GM10847 (cell line): ENCODE measurements around the gene OR10T2.

Source experiments
- POLR2A ChIP-seq: IDR thresholded peaks from 2 replicates; pipeline ENCODE4 v1.6.1; 2011; ENCODE audit not compliant: insufficient read length; ENCODE audit errors: extremely low read depth

The OR10T2 gene

GRCh38 chr1:158398818-158399514 lies at the start of gene OR10T2:
TSS of gene OR10T2 (minus strand) at chr1:158399466. CDS start at chr1:158399466, 0 bp downstream.
- TF ChIP-seq POLR2A: no peak

DNA sequence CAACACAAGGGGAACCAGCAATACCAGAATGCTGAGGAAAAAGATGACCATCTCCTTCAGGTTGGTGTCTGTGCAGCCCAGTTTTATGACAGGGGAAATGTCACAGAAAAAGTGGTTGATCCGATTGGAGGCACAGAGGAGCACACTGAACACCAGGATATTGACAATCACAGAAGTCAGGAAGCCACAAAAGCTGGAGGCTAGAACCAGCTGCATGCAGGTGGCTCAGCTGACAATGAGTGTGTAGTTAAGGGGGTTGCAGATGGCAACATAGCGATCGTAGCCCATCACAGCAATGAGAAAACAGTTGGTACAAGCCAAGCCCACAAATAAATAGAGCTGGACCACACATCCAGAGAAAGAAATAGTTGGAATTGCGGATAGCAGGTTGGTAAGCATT lies 46.1 kb upstream of the OR10T2 start:
- TF ChIP-seq POLR2A: no peak

DNA sequence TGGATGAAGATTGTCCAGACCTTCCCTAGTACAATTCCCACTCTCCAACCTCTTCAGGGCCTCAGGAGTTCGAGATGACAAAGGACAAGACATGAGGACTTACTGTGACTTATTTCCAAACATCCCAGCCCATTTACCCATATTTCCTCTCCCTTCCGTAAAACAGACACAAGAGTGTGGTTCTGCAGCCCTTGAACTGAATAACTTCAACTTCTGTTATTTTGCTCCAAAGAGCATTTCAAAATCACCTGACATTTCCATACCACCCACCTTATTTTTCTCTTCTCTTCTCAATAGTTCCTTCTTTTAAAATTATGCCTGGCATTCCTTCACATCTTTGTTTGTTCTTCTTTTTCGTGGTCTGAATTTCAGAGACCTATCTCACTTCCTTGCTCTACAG lies 35.5 kb upstream of the OR10T2 start:
- no peak for TF ChIP-seq POLR2A

- no peak for TF ChIP-seq POLR2A
Observed at GRCh38 chr1:158426137-158426536, 26.9 kb upstream of the OR10T2 start, which contains the start of gene OR10K2. TSS of gene OR10K2 (minus strand) at chr1:158426237. CDS start at chr1:158420866, 5,371 bp downstream.

GRCh38 chr1:158425027-158425426 lies 25.8 kb upstream of the OR10T2 start:
- no peak for TF ChIP-seq POLR2A

DNA sequence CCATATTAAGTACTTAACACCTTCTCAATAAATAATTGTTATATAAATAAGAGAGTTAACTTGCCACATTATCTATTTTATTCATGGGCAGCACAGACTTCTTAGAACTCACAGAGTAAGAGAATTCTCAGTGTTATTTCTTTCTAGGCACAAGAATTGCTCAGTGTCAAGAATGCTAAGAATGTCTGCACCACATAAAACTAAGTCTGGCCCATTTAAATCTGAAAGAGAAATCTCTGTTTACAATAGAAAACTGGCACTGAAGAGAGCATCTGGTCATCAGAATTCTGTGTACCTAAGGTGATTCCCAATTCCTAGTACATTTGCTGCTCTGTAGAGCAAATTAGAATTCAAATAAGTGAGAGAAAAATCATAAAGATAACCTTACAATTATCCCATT lies 22.9 kb upstream of the OR10T2 start:
- no peak for TF ChIP-seq POLR2A

DNA sequence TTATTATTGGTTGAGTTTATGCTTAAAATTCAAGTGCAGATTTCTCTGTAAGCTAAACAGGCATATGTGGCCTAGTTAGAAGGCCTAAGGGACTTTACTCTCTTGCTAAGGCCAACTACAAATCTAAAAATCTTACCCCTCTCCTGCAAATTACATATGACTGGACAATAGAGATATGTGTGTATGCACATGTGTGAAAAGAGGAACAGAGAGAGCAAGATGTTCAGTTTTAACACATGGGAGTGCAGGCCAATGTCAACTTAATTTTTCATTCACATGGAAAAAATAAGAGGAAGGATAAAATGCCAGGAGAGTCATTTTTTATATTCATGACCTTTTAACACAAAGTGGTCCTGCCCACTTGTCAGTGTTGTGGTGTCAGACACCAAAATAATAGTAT lies 18.3 kb upstream of the OR10T2 start:
- TF ChIP-seq POLR2A: no peak

DNA sequence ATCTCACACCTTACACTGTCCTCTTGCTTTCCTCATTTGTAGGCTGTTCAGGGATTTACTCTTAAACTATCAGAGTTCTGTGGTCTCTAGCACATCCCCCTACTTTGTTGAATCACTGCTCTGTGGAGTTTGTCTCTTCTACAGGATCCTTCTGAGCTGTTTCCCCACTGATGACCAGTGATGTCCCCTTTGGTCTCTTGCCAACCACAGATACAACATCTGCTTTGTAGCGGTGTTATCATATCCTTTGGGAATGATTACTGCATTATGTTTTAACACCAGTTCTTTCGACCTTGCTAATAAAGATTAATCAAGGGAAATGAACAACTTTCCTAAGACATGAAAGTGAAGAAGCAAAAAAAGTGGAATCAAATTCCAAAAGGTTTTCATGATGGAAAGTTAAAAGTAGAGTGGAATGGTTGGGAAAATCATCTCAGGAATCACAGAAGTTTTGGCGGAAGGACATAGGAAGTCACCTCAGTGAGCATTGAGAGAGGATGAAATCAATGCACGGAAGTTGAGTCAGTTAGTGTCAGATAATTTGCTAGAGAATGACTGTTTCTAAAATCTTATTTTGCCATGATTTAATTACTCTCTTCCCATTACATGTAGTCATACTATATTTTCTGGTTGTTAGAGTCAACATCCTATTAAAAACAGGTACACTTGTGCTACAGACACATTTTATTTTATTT lies 15.5 kb upstream of the OR10T2 start:
- TF ChIP-seq POLR2A: no peak

GRCh38 chr1:158407092-158407491 lies 7.8 kb upstream of the OR10T2 start:
- TF ChIP-seq POLR2A: no peak

DNA sequence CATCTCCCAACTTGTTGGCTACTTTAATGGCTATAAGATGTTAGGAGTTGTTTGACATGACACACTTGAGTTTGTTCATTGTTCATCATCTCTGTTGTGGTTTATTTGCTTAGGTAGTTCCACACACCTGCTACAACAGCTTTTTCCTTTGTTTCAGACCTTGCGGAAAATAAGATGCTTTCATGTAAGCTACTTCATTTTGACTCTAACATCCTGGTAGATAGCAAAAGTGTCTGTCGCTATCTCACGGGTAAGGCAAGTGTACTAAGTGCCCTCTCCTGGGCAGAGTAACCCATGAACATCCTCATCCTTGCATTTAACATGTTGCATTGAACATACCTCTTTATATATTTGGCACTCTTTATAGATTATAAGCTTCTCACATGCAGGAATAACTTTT lies 1.6 kb upstream of the OR10T2 start:
- no peak for TF ChIP-seq POLR2A

DNA sequence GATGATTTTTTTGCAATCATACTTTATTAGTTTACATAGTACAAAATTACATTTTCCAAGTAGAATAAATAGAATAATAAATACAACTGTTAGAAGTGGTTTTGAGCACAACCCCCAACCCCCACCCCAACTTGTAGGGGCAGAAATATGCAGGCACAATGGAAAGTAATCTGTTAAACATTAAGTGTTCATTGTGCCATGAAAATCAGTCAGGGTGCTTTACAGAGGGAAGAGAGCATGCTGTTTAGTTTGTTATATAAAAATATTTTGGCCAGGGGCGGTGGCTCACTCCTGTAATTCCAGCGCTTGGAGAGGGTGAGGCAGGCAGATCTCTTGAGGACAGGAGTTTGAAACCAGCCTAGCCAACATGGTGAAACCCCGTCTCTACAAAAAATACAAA lies 2.6 kb downstream of the OR10T2 start:
- no peak for TF ChIP-seq POLR2A

GRCh38 chr1:158393476-158393875 lies 5.8 kb downstream of the OR10T2 start:
- TF ChIP-seq POLR2A: no peak

DNA sequence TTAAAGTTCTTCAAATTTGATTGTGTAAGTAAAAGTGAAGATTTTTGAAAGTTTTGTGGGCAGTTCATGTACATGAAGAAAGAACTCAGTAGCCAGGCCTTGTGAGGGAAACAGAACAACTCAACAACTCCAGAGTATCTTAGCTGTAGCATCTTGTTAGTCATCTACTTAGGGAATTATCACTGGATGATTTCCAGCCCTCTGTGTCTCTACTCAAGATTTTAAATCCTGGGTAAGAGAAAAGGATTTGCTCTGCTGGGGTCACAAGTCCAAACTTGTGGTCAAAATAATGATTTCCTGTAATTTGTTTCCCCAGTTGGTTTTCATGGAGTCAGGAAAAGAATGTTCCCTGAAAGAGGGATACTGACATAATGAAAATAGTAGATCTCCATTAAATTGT lies 8.2 kb downstream of the OR10T2 start:
- no peak for TF ChIP-seq POLR2A

- TF ChIP-seq POLR2A: no peak
Observed at GRCh38 chr1:158390331-158390730, 8.9 kb downstream of the OR10T2 start.

DNA sequence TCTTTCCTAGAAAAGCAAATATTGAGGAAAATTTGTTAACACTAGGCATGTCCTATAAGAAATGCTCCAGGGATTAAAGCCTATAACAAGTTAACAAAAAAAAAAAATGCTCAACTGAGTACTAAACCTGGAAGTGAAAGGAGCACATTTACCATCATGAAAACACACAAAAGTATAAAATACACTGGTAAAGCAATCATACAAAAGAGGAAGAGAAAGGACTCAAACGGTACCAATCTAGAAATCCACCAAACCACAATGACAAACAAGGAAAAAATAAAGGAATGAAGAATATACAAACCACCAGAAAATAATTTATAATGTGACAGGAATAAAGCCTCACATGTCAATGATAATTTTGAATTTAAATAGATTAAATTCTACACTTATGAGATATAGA lies 24.4 kb downstream of the OR10T2 start:
- no peak for TF ChIP-seq POLR2A

DNA sequence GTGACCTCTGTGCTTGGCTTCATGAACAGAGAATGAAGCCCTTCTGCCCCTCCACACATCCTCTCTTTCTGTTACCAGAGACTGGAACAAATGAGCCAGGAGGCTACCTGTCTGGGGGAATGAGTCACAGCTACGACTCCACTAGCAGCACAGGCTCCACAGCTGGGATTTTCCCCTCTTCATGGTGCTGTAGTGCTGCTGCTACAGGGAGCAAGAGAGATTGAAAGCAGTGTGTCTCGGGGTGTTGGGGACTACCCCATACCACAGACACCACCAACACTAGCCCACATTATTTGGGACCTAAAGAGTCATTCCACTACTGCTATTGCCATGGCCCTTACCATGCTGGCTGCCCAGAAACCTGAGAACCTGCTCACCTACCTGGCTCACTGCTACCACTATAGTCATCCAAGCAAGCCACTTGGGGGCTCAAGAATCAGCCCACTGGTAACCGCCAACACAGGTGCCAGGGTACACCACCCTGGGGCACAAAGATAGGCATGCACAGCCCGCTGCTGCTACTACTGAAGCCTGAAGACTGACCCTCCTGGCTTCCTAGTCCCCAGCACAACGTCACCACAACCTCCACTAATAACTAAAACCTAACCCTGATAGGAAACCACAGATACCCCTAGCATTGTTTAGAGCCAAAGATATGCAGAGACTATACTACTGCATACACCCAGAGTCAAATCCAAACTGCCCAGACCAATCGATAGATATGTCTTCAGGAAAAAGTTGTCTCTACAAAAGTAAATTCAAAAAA lies 27.9 kb downstream of the OR10T2 start:
- TF ChIP-seq POLR2A: no peak
